Nephron progenitor cell (in vitro differentiated cells): ENCODE data around the gene ECHDC1.
"Not testable (repeated sequence)": the region's sequence is repeated elsewhere in the genome, so short reads cannot be mapped to it uniquely, and the experiment has no call there.

Experiments
- DNase-seq: peaks from one replicate; pipeline ENCODE4 v3.0.0; 2021
- H3K27ac Mint-ChIP-seq: 2 replicates; pipeline ENCODE4 v1.8.0; 2021; ENCODE audit warnings: mild to moderate bottlenecking, moderate library complexity, mixed read lengths
- H3K27me3 Mint-ChIP-seq: 2 replicates; pipeline ENCODE4 v1.8.0; 2021; ENCODE audit warnings: mild to moderate bottlenecking, low read depth, mixed read lengths; ENCODE audit not compliant: poor library complexity
- H3K36me3 Mint-ChIP-seq: 2 replicates; pipeline ENCODE4 v1.8.0; 2021; ENCODE audit warnings: low read depth, mixed read lengths
- H3K4me1 Mint-ChIP-seq: 2 replicates; pipeline ENCODE4 v1.8.0; 2021; ENCODE audit warnings: mixed read lengths
- H3K4me3 Mint-ChIP-seq: 2 replicates; pipeline ENCODE4 v1.8.0; 2021; ENCODE audit warnings: mild to moderate bottlenecking, moderate library complexity, mixed read lengths
- H3K9me3 Mint-ChIP-seq: 2 replicates; pipeline ENCODE4 v1.8.0; 2021; ENCODE audit warnings: mild to moderate bottlenecking, moderate library complexity, mixed read lengths
- CTCF ChIP-seq: fragments of 200-600 bp; sonication (generic); IDR thresholded peaks from 2 replicates; pipeline ENCODE4 v1.5.0; 2021; ENCODE audit warnings: antibody characterized with exemption

The ECHDC1 gene

GRCh38 chr6:127340171-127340570 is 3.2 kb downstream of the ECHDC1 start:
- no peak overlapping the region for H3K4me3 Mint-ChIP-seq
- H3K9me3 Mint-ChIP-seq = peaks cover 1% of the 10 kb centered on the region
- H3K27ac Mint-ChIP-seq = peak overlapping the region; percentile 2
- no peaks in the 10 kb centered on the region for H3K27me3 Mint-ChIP-seq
- TF ChIP-seq CTCF = no peak
- no peak for DNase-seq
- H3K36me3 Mint-ChIP-seq = peaks cover 9% of the 10 kb centered on the region
- H3K4me1 Mint-ChIP-seq = peaks cover 14% of the 10 kb centered on the region

- Mint-ChIP-seq H3K27me3 (no peaks in the 10 kb centered on the region), H3K36me3 (peaks cover 18% of the 10 kb centered on the region), H3K4me1 (peaks cover 14% of the 10 kb centered on the region)
These were observed 4.5 kb downstream of the ECHDC1 start for GRCh38 chr6:127338936-127339335.

GRCh38 chr6:127332383-127332961 is 10.9 kb downstream of the ECHDC1 start:
- no peaks in the 10 kb centered on the region for H3K9me3 Mint-ChIP-seq
- TF ChIP-seq CTCF = no peak
- peaks cover 31% of the 10 kb centered on the region for H3K36me3 Mint-ChIP-seq
- H3K4me1 Mint-ChIP-seq = peaks cover 7% of the 10 kb centered on the region
- no peak overlapping the region for H3K4me3 Mint-ChIP-seq
- no peak for DNase-seq
- no peaks in the 10 kb centered on the region for H3K27me3 Mint-ChIP-seq
- H3K27ac Mint-ChIP-seq = peak overlapping the region; percentile 44

More at GRCh38 chr6:127338936-127339335, 4.5 kb downstream of the ECHDC1 start:
- Mint-ChIP-seq H3K27ac (no peak overlapping the region), H3K9me3 (no peaks in the 10 kb centered on the region), H3K4me3 (no peak overlapping the region)
- no peak for TF ChIP-seq CTCF
- DNase-seq = no peak

DNA sequence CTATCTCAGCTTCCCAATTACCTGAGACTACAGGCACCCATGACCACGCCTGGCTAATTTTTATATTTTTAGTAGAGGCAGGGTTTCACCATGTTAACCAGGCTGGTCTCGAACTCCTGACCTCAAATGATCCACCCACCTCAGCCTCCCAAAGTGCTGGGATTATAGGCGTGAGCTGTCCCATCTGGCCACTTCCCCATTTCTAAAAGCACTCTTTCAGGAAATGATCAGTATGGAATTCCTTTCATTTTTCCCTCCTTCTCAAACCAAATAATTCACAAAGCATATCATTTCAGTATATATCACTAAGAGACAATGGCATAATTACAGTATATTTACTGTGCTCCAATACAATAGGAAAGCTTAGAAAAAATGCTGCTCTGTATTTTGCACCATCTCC is 12.2 kb downstream of the ECHDC1 start:
- H3K4me1 Mint-ChIP-seq, H3K4me3 Mint-ChIP-seq, H3K9me3 Mint-ChIP-seq, DNase-seq, H3K27me3 Mint-ChIP-seq: not testable (repeated sequence)
- peak overlapping the region; percentile 31 for H3K27ac Mint-ChIP-seq
- peaks cover 39% of the 10 kb centered on the region for H3K36me3 Mint-ChIP-seq

DNA sequence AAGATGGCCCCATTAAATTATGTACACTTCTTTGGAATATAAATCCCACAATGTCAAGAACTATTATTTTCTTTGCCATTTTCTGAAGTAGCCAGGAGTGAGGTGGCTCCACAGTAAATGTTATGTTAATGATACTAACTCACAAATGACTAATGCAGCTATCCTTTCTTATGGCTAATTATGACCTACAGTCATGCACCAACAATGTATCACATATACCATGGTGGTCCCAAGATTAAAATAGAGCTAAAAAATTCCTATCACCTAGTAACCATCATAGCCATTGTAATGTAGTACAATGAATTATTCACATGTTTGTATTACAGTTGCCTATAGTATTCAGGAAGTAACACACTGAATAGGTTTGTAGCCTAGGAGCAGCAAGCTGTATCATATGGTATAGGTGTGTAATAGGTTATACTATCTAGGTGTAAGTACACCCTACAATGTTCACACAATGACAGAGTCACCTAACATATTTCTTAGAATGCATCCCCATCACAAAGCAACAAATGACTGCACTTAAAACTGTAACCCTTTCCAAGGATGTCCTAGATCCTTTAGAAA is 15.3 kb downstream of the ECHDC1 start:
- no peak for DNase-seq
- Mint-ChIP-seq H3K4me3 (no peak overlapping the region), H3K4me1 (no peaks in the 10 kb centered on the region), H3K27ac (no peak overlapping the region), H3K36me3 (peaks cover 42% of the 10 kb centered on the region), H3K9me3 (no peaks in the 10 kb centered on the region), H3K27me3 (no peaks in the 10 kb centered on the region)
- TF ChIP-seq CTCF = no peak

GRCh38 chr6:127319686-127320085 is 23.7 kb downstream of the ECHDC1 start:
- Mint-ChIP-seq H3K36me3 (peaks cover 31% of the 10 kb centered on the region), H3K4me1 (no peaks in the 10 kb centered on the region), H3K27me3 (no peaks in the 10 kb centered on the region), H3K4me3 (no peak overlapping the region), H3K27ac (no peak overlapping the region), H3K9me3 (no peaks in the 10 kb centered on the region)
- no peak for TF ChIP-seq CTCF
- DNase-seq = no peak
